Aorta (tissue), 5 donors: ENCODE results near the gene ACAD8. TPM values are rescaled to one million over a fixed set of nuclear protein-coding genes. Genes with fewer than 3 reads are reported as not detected.

Experiments used
- ATAC-seq: fragments of 200-7000 bp; cut with Tn5 transposase; one replicate; pipeline ENCODE4 v1.9.1; 2022; ENCODE audit warnings: moderate library complexity; ENCODE audit not compliant: low FRiP score
- DNase-seq, 2 donors: peaks; one replicate each; pipeline ENCODE4 v3.0.0-alpha.2; 2020
- H3K27ac ChIP-seq, 2 donors: one replicate each; pipeline ENCODE4 v1.5.1; 2013; ENCODE audit warnings: low read length in 2 of 2, mild to moderate bottlenecking in 2 of 2, moderate library complexity in 2 of 2, control low read depth in 1 of 2, inconsistent platforms in 1 of 2, low read depth in 1 of 2
- H3K27me3 ChIP-seq, 2 donors: one replicate each; pipeline ENCODE4 v1.6.1; 2013; ENCODE audit warnings: control low read depth in 1 of 2, low read length in 1 of 2, mild to moderate bottlenecking in 1 of 2, moderate library complexity in 1 of 2; ENCODE audit not compliant: insufficient read depth in 2 of 2, control insufficient read depth in 1 of 2
- H3K36me3 ChIP-seq, 2 donors: one replicate each; pipeline ENCODE4 v1.6.1; 2013; ENCODE audit warnings: control low read depth in 1 of 2, low read length in 1 of 2, mild to moderate bottlenecking in 1 of 2; ENCODE audit not compliant: insufficient read depth in 2 of 2, control insufficient read depth in 1 of 2
- H3K4me1 ChIP-seq, 2 donors: one replicate each; pipeline ENCODE4 v1.6.1; 2013; ENCODE audit warnings: low read length in 2 of 2, control low read depth in 1 of 2, mild to moderate bottlenecking in 1 of 2, moderate library complexity in 1 of 2; ENCODE audit not compliant: insufficient read depth in 2 of 2, control insufficient read depth in 1 of 2
- H3K4me3 ChIP-seq, 2 donors: one replicate each; pipeline ENCODE4 v1.5.1; 2013; ENCODE audit warnings: low read length in 2 of 2, control low read depth in 1 of 2, mild to moderate bottlenecking in 1 of 2
- H3K9me3 ChIP-seq: one replicate; pipeline ENCODE4 v1.6.1; 2013; ENCODE audit warnings: mild to moderate bottlenecking, low read length; ENCODE audit not compliant: control insufficient read depth
- WGBS, 2 donors: extraction: QIAGEN DNeasy Blood & Tissue Kit; methylation state at CpG; one replicate each; pipeline ENCODE4 v1.1.7; 2013; 5-methylcytosine and 5-hydroxymethylcytosine counted together
- intact Hi-C, 2 donors: fragments of 100-400 bp; cut with DNase I; formaldehyde crosslinking; loops; one replicate each; pipeline versions ENCODE4 v1.14.2 to v1.15.0; 2022
- polyA plus RNA-seq, 2 donors: library from polyadenylated mRNA; stranded (reverse); fragments of 200-250 nt; gene quantifications; one replicate each; pipeline ENCODE4 v1.2.3, GENCODE V29; 2013
- total RNA-seq, 2 donors: library from RNA; stranded (reverse); fragmentation: NEBNext Ultra II Directional; extraction: Animal tissue kit (Norgen Biotek cat#: 25700); gene quantifications; one replicate each; pipeline ENCODE4 v1.2.1, GENCODE V29; 2021
- donor health status: healthy with polysubstance abuse.
- donor health status: Bipolar disorder and iron deficiency.
- donor health status: DM: no; HTN: no; CAD: no.
- donor health status: DM: no; HTN: no; CAD: no.
- donor health status: DM: yes; HTN: yes; CAD: no.

Gene ACAD8
- total and polyA plus RNA-seq, 4 donors, result 7.8 to 25.3 (median 19.6) TPM

DNA sequence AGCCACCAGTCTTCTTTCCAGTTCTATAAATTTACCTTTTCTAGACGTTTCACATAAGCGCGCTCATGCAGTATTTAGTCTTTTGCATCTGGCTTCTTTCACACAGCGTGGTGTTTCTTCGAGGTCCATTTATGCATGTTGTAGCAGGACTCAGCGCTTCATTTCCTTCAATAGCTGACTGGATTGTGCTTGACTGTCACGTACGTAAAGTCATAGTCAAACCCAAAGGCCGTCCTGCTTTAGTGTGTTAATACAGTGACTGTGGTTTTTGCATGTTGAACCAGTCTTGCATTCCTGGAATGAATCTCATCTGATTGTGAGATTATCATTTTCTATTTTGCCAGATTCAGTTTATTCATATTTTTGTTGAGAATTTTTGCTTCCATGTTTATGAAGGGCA is 41.3 kb downstream of the ACAD8 start:
- H3K27ac ChIP-seq, result no peak overlapping the region
- no peaks in the 10 kb centered on the region for H3K36me3 ChIP-seq
- intact Hi-C loops, result no loop called here
- no peak overlapping the region for H3K4me3 ChIP-seq
- no peaks in the 10 kb centered on the region for H3K9me3 ChIP-seq
- peak in 1 of 2 donors; percentile 14 for DNase-seq
- ATAC-seq, result no peak
- H3K27me3 ChIP-seq, result no peaks in the 10 kb centered on the region
- 59 to 73% methylated on average over 9 of the region's 9 CpGs for WGBS, 2 donors
- no peaks in the 10 kb centered on the region for H3K4me1 ChIP-seq

DNA sequence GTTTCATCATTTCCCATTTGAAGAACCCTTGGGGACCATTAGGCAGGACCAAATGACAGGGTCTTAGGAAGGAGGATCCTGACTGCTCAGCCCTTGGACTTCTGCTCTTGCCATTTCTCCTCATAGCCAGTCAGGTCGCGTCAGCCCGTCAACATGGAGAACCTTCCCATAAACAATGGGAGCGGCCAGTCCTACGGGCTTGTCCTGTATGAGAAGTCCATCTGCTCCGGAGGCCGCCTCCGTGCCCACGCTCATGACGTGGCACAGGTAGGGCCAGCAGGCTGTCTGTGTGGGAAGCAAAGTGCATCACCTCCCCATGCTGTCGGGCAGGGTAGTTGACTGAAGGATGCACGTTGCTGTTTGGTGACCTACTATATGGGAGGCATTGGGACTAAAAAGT is 58.9 kb downstream of the ACAD8 start:
- WGBS, 2 donors, result 84 to 86% methylated on average over 12 of the region's 12 CpGs
- ATAC-seq, result no peak

DNA sequence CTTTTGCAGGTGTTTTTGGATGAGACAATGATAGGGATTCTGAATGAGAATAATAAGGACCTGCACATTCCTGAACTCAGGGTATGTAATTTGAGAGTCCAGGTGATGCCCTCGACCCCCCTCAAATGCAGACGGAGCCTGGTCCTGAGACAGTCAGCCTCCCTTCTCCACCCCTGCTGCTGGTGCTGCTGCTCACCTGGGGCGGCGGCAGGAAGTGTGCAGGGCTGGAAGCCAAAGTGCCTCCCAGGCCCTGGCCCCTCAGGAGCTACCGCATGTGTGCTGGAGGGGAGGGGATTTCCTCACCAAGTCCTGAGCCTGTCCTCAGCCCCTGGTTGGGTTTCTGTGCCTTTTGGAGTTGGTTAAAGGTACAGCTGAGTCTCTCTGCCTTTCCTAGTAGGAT is 59.4 kb downstream of the ACAD8 start:
- DNase-seq (no peak), ATAC-seq (no peak)
- peaks cover 2% of the 10 kb centered on the region for H3K9me3 ChIP-seq
- intact Hi-C loops, result no loop called here
- WGBS, 2 donors, result 74 to 83% methylated on average over 5 of the region's 5 CpGs
- H3K4me3 ChIP-seq, result no peak overlapping the region
- H3K4me1 ChIP-seq, result no peaks in the 10 kb centered on the region
- H3K27ac ChIP-seq, result no peak overlapping the region
- H3K36me3 ChIP-seq, result no peaks in the 10 kb centered on the region
- no peaks in the 10 kb centered on the region for H3K27me3 ChIP-seq

More for the DNA sequence above, 58.9 kb downstream of the ACAD8 start:
- intact Hi-C loops, result no loop called here
- no peaks in the 10 kb centered on the region for H3K36me3 ChIP-seq
- H3K9me3 ChIP-seq, result peaks cover 4% of the 10 kb centered on the region
- H3K4me3 ChIP-seq, result no peak overlapping the region
- H3K27ac ChIP-seq, result no peak overlapping the region
- H3K4me1 ChIP-seq, result no peaks in the 10 kb centered on the region
- DNase-seq, result no peak
- no peaks in the 10 kb centered on the region for H3K27me3 ChIP-seq

DNA sequence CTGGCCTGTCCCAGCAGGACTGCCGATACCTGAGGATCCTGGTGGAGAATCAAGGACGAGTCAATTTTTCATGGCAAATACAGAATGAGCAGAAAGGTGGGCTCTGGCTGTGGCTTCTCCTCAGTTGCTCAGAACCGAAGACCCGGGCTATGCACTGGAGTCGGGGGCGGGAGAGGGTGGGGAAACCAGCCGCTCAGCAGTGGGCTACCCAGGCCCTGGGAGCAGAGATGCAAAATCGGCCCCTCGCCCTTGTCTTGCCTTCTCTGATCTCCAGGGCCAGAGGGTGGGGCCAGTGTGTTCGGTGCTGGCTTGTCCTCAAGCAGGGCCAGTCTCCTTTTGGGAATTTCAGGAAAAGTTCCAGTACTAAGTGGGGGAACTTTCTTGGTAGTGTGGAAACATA is 60.0 kb downstream of the ACAD8 start:
- Histone ChIP-seq H3K27ac (no peak overlapping the region), H3K4me3 (no peak overlapping the region), H3K9me3 (peaks cover 2% of the 10 kb centered on the region), H3K27me3 (no peaks in the 10 kb centered on the region), H3K4me1 (no peaks in the 10 kb centered on the region), H3K36me3 (no peaks in the 10 kb centered on the region)
- no peak for ATAC-seq
- DNase-seq, result no peak
- intact Hi-C loops, result no loop called here
- WGBS, 2 donors, result 86 to 89% methylated on average over 10 of the region's 10 CpGs

DNA sequence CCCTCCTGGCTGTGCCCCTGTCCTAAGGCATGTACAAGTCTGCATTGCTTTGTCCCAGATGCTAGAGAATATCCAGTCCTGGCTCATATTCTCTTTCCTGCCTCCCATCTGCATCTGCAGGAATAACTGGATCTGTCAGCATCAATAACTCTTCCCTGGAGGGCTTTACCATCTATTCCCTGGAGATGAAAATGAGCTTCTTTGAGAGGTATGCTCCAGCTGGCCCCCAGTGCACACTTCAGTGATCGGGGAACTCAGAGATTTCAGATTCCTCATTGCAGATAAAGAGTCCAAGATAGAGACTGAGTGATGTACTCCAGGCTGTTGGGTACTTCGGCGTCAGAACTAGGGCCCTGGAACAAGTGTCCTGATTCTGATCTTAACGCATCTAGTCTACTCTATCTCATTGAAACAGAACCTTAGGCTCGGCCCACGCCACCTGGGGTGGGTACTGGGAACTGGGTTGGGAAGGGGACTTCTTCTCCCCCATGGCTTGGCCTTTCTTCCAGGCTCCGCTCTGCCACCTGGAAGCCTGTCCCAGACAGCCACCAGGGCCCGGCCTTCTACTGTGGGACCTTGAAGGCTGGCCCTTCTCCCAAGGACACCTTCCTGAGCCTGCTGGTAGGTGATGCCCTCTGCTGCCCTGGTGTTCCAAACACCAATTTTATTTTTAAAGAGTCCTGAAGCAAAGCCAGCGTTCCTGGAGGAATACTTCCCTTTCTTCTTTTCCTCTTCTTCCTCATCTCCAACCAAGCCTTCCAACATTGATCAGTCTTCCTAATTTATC is 60.6 kb downstream of the ACAD8 start:
- 78 to 82% methylated on average over 8 to 9 of the region's 9 CpGs for WGBS, 2 donors
- no peak for DNase-seq
- Histone ChIP-seq H3K4me3 (no peak overlapping the region), H3K27ac (no peak overlapping the region), H3K27me3 (no peaks in the 10 kb centered on the region), H3K4me1 (no peaks in the 10 kb centered on the region), H3K9me3 (peaks cover 2% of the 10 kb centered on the region), H3K36me3 (no peaks in the 10 kb centered on the region)
- no peak for ATAC-seq
- intact Hi-C loops, result no loop called here

Other genes starting within 250 kb of the ACAD8 start
- gene JAM3, start 184.5 kb upstream of the ACAD8 start, total RNA-seq, result 100 to 1,000 TPM in 1 of 2 donors, 10 to 100 TPM in 1; 94.9 to 102 TPM
- 10 to 100 TPM; 22.2 to 56.8 TPM for gene JAM3, start 184.5 kb upstream of the ACAD8 start, polyA plus RNA-seq
- 10 to 100 TPM in 1 of 2 donors, 1 to 10 TPM in 1; 8.3 to 14.0 TPM for gene NCAPD3, start 29.6 kb upstream of the ACAD8 start, total RNA-seq
- 10 to 100 TPM in 1 of 2 donors, 1 to 10 TPM in 1; 3.9 to 11.7 TPM for gene NCAPD3, start 29.6 kb upstream of the ACAD8 start, polyA plus RNA-seq
- 10 to 100 TPM; 27.6 to 42.9 TPM for gene VPS26B, start 28.9 kb upstream of the ACAD8 start, total RNA-seq
- 10 to 100 TPM; 17.9 to 36.3 TPM for gene VPS26B, start 28.9 kb upstream of the ACAD8 start, polyA plus RNA-seq
- gene THYN1, start 216 bp upstream of the ACAD8 start, total RNA-seq, result 10 to 100 TPM; 28.3 to 33.9 TPM
- gene THYN1, start 216 bp upstream of the ACAD8 start, polyA plus RNA-seq, result 10 to 100 TPM; 45.1 to 64.4 TPM
- gene GLB1L3, start 22.8 kb downstream of the ACAD8 start, total RNA-seq, result not detected
- gene GLB1L3, start 22.8 kb downstream of the ACAD8 start, polyA plus RNA-seq, result not detected
- gene GLB1L2, start 78.4 kb downstream of the ACAD8 start, total RNA-seq, result 1 to 10 TPM in 1 of 2 donors, under 1 TPM in 1; 0.94 to 1.5 TPM
- 1 to 10 TPM in 1 of 2 donors, not detected in 1; 2.2 TPM for gene GLB1L2, start 78.4 kb downstream of the ACAD8 start, polyA plus RNA-seq
- gene B3GAT1, start 158.7 kb downstream of the ACAD8 start, total RNA-seq, result under 1 TPM; 0.16 to 0.39 TPM
- gene B3GAT1, start 158.7 kb downstream of the ACAD8 start, polyA plus RNA-seq, result not detected